HEK293 (cell line): Measurements from ENCODE around the gene SIKE1.

Source experiments
- CTCF ChIA-PET: fragments of 350-600 bp; formaldehyde crosslinking; extraction: SDS; loops from one replicate; lab custom pipeline; 2021; ENCODE audit warnings: antibody characterized with exemption; lab: Yijun Ruan, JAX
- POLR2A ChIA-PET: fragments of 300-600 bp; formaldehyde crosslinking; extraction: SDS; loops from one replicate; lab custom pipeline; 2020; ENCODE audit warnings: antibody characterized with exemption, inconsistent platforms; lab: Yijun Ruan, JAX
- H3K27ac ChIP-seq: fragments of 200-500 bp; sonication (Bioruptor generic); 2 replicates; pipeline ENCODE4 v1.5.1; 2014; ENCODE audit warnings: low read depth, low read length, control low read depth, inconsistent platforms; ENCODE audit errors: extremely low read depth
- H3K36me3 ChIP-seq, 2 experiments: fragments of 200-500 bp in 1 of 2; sonication (Bioruptor generic) in 1 of 2; 1 replicate in 1 of 2; 2 replicates in 1 of 2; pipeline ENCODE4 v1.5.1; 2014 to 2017; ENCODE audit warnings: inconsistent platforms in 2 of 2, low read length in 2 of 2; ENCODE audit not compliant: control insufficient read depth in 2 of 2, insufficient read depth in 1 of 2
- H3K4me1 ChIP-seq: fragments of 200-500 bp; sonication (Bioruptor generic); 2 replicates; pipeline ENCODE4 v1.5.1; 2014; ENCODE audit warnings: mild to moderate bottlenecking, low read length, inconsistent platforms; ENCODE audit not compliant: control insufficient read depth, insufficient read depth
- H3K4me3 ChIP-seq: 2 replicates; pipeline ENCODE4 v1.5.1; 2011; ENCODE audit warnings: low read depth, mild to moderate bottlenecking, control low read depth, low read length, moderate library complexity
- H3K9me3 ChIP-seq: fragments of 200-500 bp; sonication (Bioruptor generic); 2 replicates; pipeline ENCODE4 v1.5.1; 2014; ENCODE audit warnings: low read depth, low read length, inconsistent platforms; ENCODE audit not compliant: control insufficient read depth, insufficient read depth
- GLIS1 ChIP-seq: fragments of 450-650 bp; formaldehyde crosslinking; IDR thresholded peaks from 2 replicates; pipeline ENCODE4 v1.5.1; 2016; ENCODE audit warnings: missing biosample characterization, missing genetic modification characterization
- HOXC10 ChIP-seq: sonication (generic); formaldehyde crosslinking; IDR thresholded peaks from 2 replicates; pipeline ENCODE4 v1.8.1; 2023; ENCODE audit warnings: mild to moderate bottlenecking, missing genetic modification reagents
- PRDM1 ChIP-seq: fragments of 450-650 bp; formaldehyde crosslinking; IDR thresholded peaks from 2 replicates; pipeline ENCODE4; 2016; ENCODE audit warnings: missing biosample characterization, missing genetic modification characterization
- ZNF121 ChIP-seq: fragments of 450-650 bp; formaldehyde crosslinking; IDR thresholded peaks from 2 replicates; pipeline ENCODE4 v1.5.1; 2016; ENCODE audit warnings: missing biosample characterization, missing genetic modification characterization
- ZNF514 ChIP-seq: fragments of 450-650 bp; formaldehyde crosslinking; IDR thresholded peaks from 2 replicates; pipeline ENCODE4 v1.5.1; 2016; ENCODE audit warnings: missing biosample characterization, missing genetic modification characterization
- ZNF76 ChIP-seq: fragments of 450-650 bp; formaldehyde crosslinking; IDR thresholded peaks from 2 replicates; pipeline ENCODE4; 2016; ENCODE audit warnings: low read depth, missing biosample characterization, missing genetic modification characterization, borderline replicate concordance
- TF ChIP-seq, protein P1 (sequence below): fragments of 450-650 bp; formaldehyde crosslinking; IDR thresholded peaks from 2 replicates; pipeline ENCODE4 v1.5.1; 2016; ENCODE audit warnings: missing biosample characterization, missing genetic modification characterization
- TF ChIP-seq, protein P2 (sequence below): fragments of 450-650 bp; formaldehyde crosslinking; IDR thresholded peaks from 2 replicates; pipeline ENCODE4 v1.5.1; 2016; ENCODE audit warnings: missing biosample characterization, missing genetic modification characterization, low read depth
- TF ChIP-seq, protein P3 (sequence below): fragments of 450-650 bp; formaldehyde crosslinking; conservative IDR thresholded peaks from 2 replicates; pipeline ENCODE4 v1.5.1; 2016; ENCODE audit warnings: low read depth, missing biosample characterization, missing genetic modification characterization

SIKE1 gene

DNA sequence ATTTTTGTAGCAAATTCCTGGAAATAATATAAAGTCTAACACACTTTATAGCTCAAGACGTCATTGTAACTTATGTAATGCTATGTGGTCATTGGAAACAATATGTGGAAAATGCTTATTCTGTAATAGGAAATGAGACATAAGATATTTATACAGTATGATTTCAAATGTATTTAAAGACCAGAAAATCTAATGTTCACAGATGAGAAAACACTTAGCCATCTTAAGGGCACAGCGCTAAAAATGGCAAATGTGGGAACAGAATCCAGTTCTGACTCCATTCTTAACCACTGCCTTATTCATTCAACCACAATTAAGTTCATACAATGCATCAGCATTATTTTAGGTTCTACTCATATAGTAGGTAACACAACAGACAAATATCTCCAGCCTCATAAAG is 35.2 kb downstream of the SIKE1 start (continued):
- TF ChIP-seq GLIS1 (tag by site-specific recombination) (no peak), ZNF514 (no peak)

DNA sequence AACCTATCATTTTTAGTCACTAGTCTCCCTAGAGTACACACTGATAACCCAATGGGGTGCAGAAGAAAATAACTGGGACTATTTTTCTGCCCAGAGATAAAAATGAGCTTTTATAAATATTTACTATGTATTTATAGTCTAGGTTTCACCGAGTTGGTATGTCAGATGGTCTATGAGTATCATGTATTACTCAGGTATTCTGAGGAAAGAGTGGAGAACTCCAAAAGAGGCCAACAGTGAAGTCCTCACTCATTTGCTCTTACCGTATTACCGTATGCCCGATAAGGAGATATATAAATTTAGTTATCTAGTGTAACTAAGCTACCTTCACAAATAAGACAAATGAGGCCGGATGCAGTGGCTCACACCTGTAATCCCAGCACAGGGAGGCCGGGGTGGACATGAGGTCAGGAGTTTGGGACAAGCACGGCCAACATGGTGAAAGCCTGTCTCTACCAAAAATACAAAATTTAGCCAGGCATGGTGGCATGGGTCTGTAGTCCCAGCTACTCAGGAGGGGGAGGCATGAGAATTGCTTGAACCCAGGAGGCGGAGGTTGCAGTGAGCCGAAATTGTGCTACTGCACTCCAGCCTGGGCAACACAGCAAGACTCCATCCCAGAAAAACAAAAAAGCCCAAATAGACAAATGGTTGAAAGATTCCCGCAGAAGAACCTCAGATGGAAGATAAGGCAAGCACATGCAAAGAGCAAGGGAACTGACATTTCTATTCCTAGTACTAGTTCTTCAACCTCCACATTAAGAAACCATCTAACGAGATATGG is 38.3 kb downstream of the SIKE1 start:
- POLR2A ChIA-PET, result no interaction called here
- no peak overlapping the region for H3K27ac ChIP-seq
- no peaks in the 10 kb centered on the region for H3K9me3 ChIP-seq
- no peaks in the 10 kb centered on the region for H3K4me1 ChIP-seq
- H3K4me3 ChIP-seq, result no peak overlapping the region
- peaks cover 32 to 85% of the 10 kb centered on the region in 2 experiments for H3K36me3 ChIP-seq
- CTCF ChIA-PET, result interaction anchor here (0.6 kb wide), 1 partner anchor 993 kb away, joined by 4 read pairs; no protein-coding TSS in a partner anchor
- TF ChIP-seq, protein P1, sequence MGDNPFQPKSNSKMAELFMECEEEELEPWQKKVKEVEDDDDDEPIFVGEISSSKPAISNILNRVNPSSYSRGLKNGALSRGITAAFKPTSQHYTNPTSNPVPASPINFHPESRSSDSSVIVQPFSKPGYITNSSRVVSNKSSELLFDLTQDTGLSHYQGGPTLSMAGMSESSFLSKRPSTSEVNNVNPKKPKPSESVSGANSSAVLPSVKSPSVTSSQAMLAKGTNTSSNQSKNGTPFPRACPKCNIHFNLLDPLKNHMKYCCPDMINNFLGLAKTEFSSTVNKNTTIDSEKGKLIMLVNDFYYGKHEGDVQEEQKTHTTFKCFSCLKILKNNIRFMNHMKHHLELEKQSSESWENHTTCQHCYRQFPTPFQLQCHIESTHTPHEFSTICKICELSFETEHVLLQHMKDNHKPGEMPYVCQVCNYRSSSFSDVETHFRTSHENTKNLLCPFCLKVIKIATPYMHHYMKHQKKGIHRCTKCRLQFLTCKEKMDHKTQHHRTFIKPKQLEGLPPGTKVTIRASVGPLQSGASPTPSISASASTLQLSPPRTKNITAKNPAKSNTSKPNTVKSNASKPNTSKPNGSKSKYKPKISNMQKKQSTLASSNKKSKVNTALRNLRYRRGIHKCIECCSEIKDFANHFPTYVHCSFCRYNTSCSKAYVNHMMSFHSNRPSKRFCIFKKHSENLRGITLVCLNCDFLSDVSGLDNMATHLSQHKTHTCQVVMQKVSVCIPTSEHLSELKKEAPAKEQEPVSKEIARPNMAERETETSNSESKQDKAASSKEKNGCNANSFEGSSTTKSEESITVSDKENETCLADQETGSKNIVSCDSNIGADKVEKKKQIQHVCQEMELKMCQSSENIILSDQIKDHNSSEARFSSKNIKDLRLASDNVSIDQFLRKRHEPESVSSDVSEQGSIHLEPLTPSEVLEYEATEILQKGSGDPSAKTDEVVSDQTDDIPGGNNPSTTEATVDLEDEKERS (tag by site-specific recombination), result no peak
- peak; percentile 73 for TF ChIP-seq ZNF121 (tag by site-specific recombination)
- TF ChIP-seq, protein P2, sequence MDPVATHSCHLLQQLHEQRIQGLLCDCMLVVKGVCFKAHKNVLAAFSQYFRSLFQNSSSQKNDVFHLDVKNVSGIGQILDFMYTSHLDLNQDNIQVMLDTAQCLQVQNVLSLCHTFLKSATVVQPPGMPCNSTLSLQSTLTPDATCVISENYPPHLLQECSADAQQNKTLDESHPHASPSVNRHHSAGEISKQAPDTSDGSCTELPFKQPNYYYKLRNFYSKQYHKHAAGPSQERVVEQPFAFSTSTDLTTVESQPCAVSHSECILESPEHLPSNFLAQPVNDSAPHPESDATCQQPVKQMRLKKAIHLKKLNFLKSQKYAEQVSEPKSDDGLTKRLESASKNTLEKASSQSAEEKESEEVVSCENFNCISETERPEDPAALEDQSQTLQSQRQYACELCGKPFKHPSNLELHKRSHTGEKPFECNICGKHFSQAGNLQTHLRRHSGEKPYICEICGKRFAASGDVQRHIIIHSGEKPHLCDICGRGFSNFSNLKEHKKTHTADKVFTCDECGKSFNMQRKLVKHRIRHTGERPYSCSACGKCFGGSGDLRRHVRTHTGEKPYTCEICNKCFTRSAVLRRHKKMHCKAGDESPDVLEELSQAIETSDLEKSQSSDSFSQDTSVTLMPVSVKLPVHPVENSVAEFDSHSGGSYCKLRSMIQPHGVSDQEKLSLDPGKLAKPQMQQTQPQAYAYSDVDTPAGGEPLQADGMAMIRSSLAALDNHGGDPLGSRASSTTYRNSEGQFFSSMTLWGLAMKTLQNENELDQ (tag by site-specific recombination), result no peak

DNA sequence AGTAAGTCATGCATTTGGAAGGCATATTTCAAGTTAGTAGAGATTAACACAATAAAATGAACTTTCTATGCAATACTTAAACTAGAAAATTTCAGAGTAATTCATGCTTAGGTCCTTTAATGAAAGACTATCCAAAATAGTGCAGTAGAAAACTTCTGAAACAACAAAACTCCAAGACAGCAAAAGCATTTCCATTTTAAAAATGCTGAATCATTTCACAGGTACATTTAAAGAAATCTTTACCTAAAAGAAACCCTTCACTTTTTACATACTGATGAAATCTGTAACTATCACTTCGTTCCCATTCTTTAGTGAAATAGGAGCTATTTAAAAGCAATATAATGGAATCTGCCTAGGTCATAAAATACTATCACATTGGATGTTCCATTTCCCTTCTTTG is 40.2 kb downstream of the SIKE1 start:
- no peaks in the 10 kb centered on the region for H3K4me1 ChIP-seq
- H3K4me3 ChIP-seq, result no peak overlapping the region
- H3K9me3 ChIP-seq, result no peaks in the 10 kb centered on the region
- TF ChIP-seq ZNF76 (tag by site-specific recombination) (no peak), HOXC10 (CRISPR knock-in tag) (no peak), PRDM1 (tag by site-specific recombination) (0 out of 2 replicates have a peak, but pooled peaks have one; percentile 12)
- TF ChIP-seq, protein P3, sequence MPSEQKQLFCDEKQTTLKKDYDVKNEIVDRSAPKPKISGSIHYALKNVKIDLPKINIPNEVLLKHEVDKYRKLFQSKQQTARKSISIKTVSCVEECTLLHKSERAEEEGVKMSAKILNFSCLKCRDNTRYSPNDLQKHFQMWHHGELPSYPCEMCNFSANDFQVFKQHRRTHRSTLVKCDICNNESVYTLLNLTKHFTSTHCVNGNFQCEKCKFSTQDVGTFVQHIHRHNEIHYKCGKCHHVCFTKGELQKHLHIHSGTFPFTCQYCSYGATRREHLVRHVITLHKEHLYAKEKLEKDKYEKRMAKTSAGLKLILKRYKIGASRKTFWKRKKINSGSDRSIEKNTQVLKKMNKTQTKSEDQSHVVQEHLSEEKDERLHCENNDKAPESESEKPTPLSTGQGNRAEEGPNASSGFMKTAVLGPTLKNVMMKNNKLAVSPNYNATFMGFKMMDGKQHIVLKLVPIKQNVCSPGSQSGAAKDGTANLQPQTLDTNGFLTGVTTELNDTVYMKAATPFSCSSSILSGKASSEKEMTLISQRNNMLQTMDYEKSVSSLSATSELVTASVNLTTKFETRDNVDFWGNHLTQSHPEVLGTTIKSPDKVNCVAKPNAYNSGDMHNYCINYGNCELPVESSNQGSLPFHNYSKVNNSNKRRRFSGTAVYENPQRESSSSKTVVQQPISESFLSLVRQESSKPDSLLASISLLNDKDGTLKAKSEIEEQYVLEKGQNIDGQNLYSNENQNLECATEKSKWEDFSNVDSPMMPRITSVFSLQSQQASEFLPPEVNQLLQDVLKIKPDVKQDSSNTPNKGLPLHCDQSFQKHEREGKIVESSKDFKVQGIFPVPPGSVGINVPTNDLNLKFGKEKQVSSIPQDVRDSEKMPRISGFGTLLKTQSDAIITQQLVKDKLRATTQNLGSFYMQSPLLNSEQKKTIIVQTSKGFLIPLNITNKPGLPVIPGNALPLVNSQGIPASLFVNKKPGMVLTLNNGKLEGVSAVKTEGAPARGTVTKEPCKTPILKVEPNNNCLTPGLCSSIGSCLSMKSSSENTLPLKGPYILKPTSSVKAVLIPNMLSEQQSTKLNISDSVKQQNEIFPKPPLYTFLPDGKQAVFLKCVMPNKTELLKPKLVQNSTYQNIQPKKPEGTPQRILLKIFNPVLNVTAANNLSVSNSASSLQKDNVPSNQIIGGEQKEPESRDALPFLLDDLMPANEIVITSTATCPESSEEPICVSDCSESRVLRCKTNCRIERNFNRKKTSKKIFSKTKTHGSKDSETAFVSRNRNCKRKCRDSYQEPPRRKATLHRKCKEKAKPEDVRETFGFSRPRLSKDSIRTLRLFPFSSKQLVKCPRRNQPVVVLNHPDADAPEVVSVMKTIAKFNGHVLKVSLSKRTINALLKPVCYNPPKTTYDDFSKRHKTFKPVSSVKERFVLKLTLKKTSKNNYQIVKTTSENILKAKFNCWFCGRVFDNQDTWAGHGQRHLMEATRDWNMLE (tag by site-specific recombination), result no peak
- POLR2A ChIA-PET, result no interaction called here
- CTCF ChIA-PET, result no interaction called here
- H3K36me3 ChIP-seq, result peaks cover 45 to 85% of the 10 kb centered on the region in 2 experiments
- no peak overlapping the region for H3K27ac ChIP-seq
